Measurements from ENCODE around the gene NLRP9. TPM values are rescaled to one million over a fixed set of nuclear protein-coding genes. Genes with fewer than 3 reads are reported as not detected.

The NLRP9 gene
- total RNA-seq, 4 donors from 2014 or later: not detected

- no peak overlapping the region for H3K4me3 ChIP-seq
- H3K27me3 ChIP-seq: peaks cover 0 to 71% (median 0%) of the 10 kb centered on the region in 4 donors
- H3K27ac ChIP-seq: no peak overlapping the region
- H3K36me3 ChIP-seq: no peaks in the 10 kb centered on the region
- no peaks in the 10 kb centered on the region for H3K4me1 ChIP-seq
- 56 to 77% methylated on average over 6 to 7 of the region's 11 CpGs for WGBS, 2 donors
- H3K9me3 ChIP-seq: peaks cover 0 to 12% (median 9%) of the 10 kb centered on the region in 3 donors
- intact Hi-C loops (cut with DNase I): no loop called here
- no peak for TF ChIP-seq CTCF (IDR thresholded peaks at IDR 0.05)
- TF ChIP-seq POLR2A (IDR thresholded peaks at IDR 0.05): no peak
- DNase-seq: no peak
These were observed 21.0 kb downstream of the NLRP9 start for GRCh38 chr19:55717251-55717650.

GRCh38 chr19:55716531-55716930, 21.7 kb downstream of the NLRP9 start:
- Histone ChIP-seq H3K4me1 (no peaks in the 10 kb centered on the region), H3K27me3 (peaks cover 0 to 64% (median 0%) of the 10 kb centered on the region in 4 donors), H3K36me3 (no peaks in the 10 kb centered on the region), H3K27ac (no peak overlapping the region), H3K4me3 (no peak overlapping the region), H3K9me3 (peaks cover 0 to 5% (median 3%) of the 10 kb centered on the region in 3 donors)
- WGBS, 2 donors: 79 to 84% methylated on average over 11 to 13 of the region's 15 CpGs
- intact Hi-C loops (cut with DNase I): no loop called here
- no peak for DNase-seq
- TF ChIP-seq POLR2A (IDR thresholded peaks at IDR 0.05): no peak
- no peak for TF ChIP-seq CTCF (IDR thresholded peaks at IDR 0.05)

- Histone ChIP-seq H3K9me3 (no peaks in the 10 kb centered on the region), H3K4me3 (no peak overlapping the region), H3K4me1 (no peaks in the 10 kb centered on the region), H3K27ac (no peak overlapping the region), H3K36me3 (no peaks in the 10 kb centered on the region), H3K27me3 (peaks cover 0 to 32% (median 0%) of the 10 kb centered on the region in 4 donors)
- intact Hi-C loops (cut with DNase I): no loop called here
- TF ChIP-seq POLR2A (IDR thresholded peaks at IDR 0.05) (no peak), CTCF (IDR thresholded peaks at IDR 0.05) (no peak)
- 69 to 86% methylated on average over 2 of the region's 3 CpGs for WGBS, 2 donors
- no peak for DNase-seq
These were observed 25.2 kb downstream of the NLRP9 start for GRCh38 chr19:55712804-55713631.

- H3K9me3 ChIP-seq: no peaks in the 10 kb centered on the region
- intact Hi-C loops (cut with DNase I): no loop called here
- WGBS, 2 donors: 71% methylated on average over 18 of the region's 18 CpGs; no CpG with 5 or more reads in 1 of the 2 donors
- TF ChIP-seq POLR2A (IDR thresholded peaks at IDR 0.05): no peak
- TF ChIP-seq CTCF (IDR thresholded peaks at IDR 0.05): no peak
- no peaks in the 10 kb centered on the region for H3K4me1 ChIP-seq
- peaks cover 0 to 19% (median 0%) of the 10 kb centered on the region in 4 donors for H3K27me3 ChIP-seq
- DNase-seq: no peak
- H3K4me3 ChIP-seq: no peak overlapping the region
- no peaks in the 10 kb centered on the region for H3K36me3 ChIP-seq
- H3K27ac ChIP-seq: no peak overlapping the region
These were observed 26.5 kb downstream of the NLRP9 start for GRCh38 chr19:55711719-55712118.

GRCh38 chr19:55705972-55706371, 32.2 kb downstream of the NLRP9 start:
- no peak for DNase-seq
- 80% methylated on average over 1 of the region's 3 CpGs; no CpG with 5 or more reads in 1 of the 2 donors for WGBS, 2 donors
- intact Hi-C loops (cut with DNase I): no loop called here

More at GRCh38 chr19:55705972-55706371, 32.2 kb downstream of the NLRP9 start:
- peaks cover 0 to 8% (median 0%) of the 10 kb centered on the region in 3 donors for H3K36me3 ChIP-seq
- TF ChIP-seq CTCF (IDR thresholded peaks at IDR 0.05): no peak
- TF ChIP-seq POLR2A (IDR thresholded peaks at IDR 0.05): no peak
- no peaks in the 10 kb centered on the region for H3K9me3 ChIP-seq
- H3K27me3 ChIP-seq: no peaks in the 10 kb centered on the region
- peaks cover 0 to 6% (median 0%) of the 10 kb centered on the region in 3 donors for H3K4me1 ChIP-seq
- no peak overlapping the region for H3K4me3 ChIP-seq
- H3K27ac ChIP-seq: no peak overlapping the region

Measured in esophagus squamous epithelium (tissue), 5 donors.